Mucosa of descending colon (tissue), 3 donors: Measurements from ENCODE around the gene HNRNPA1L2. TPM values are rescaled to one million over a fixed set of nuclear protein-coding genes. Genes with fewer than 3 reads are reported as not detected.
A peak's percentile ranks its signal among the peaks of the same experiment; 100 is the strongest.
"Not testable (repeated sequence)": the region's sequence is repeated elsewhere in the genome, so short reads cannot be mapped to it uniquely, and the experiment has no call there.

Experiments
- ATAC-seq: fragments of 200-7000 bp; cut with Tn5 transposase; one replicate; pipeline ENCODE4 v1.9.1; 2020; ENCODE audit warnings: mild to moderate bottlenecking, moderate library complexity
- DNase-seq, 3 donors: peaks; one replicate each; pipeline ENCODE4 v3.0.0-alpha.2; 2020
- H3K36me3 ChIP-seq: fragments of 200-600 bp; one replicate; pipeline ENCODE4 v1.8.0; 2021; ENCODE audit warnings: low read depth, mild to moderate bottlenecking
- H3K4me1 ChIP-seq: fragments of 200-600 bp; one replicate; pipeline ENCODE4 v1.8.0; 2021; ENCODE audit warnings: low read depth, mild to moderate bottlenecking
- H3K4me3 ChIP-seq: fragments of 200-600 bp; one replicate; pipeline ENCODE4 v1.8.0; 2021; ENCODE audit warnings: mild to moderate bottlenecking
- H3K9me3 ChIP-seq: fragments of 200-600 bp; one replicate; pipeline ENCODE4 v1.8.0; 2021; ENCODE audit warnings: mild to moderate bottlenecking
- intact Hi-C, 2 donors: fragments of 100-400 bp; cut with DNase I in 1 of 2; cut with micrococcal nuclease in 1 of 2; formaldehyde crosslinking; loops; one replicate each; pipeline versions ENCODE4 v1.11.0 to v1.11.1; 2022; cut with DNase I, micrococcal nuclease
- total RNA-seq, 3 donors: library from RNA; stranded (reverse); fragmentation: NEBNext Ultra II Directional in 2 of 3; extraction: Animal tissue kit (Norgen Biotek cat#: 25700) in 2 of 3; gene quantifications; one replicate each; pipeline versions ENCODE4 v1.2.1 to v1.2.4, GENCODE V29; 2021 to 2023
- TF ChIP-seq, protein P1 (sequence below): fragments of 200-600 bp; IDR thresholded peaks from one replicate; pipeline ENCODE4 v1.8.0; 2022; ENCODE audit warnings: antibody characterized with exemption, mild to moderate bottlenecking
- donor health status: DM: no; HTN: no; CAD: no; lungs with moderate emphysema.
- donor health status: DM: no; HTN: no; CAD: no.
- donor health status: DM: no; HTN: yes; CAD: no.

HNRNPA1L2 gene
- total RNA-seq, 3 donors from 2014 or later = 4.5 to 5.2 (median 5.0) TPM

- intact Hi-C loops = no loop called here
- H3K36me3 ChIP-seq = no peaks in the 10 kb centered on the region
- TF ChIP-seq, protein P1, sequence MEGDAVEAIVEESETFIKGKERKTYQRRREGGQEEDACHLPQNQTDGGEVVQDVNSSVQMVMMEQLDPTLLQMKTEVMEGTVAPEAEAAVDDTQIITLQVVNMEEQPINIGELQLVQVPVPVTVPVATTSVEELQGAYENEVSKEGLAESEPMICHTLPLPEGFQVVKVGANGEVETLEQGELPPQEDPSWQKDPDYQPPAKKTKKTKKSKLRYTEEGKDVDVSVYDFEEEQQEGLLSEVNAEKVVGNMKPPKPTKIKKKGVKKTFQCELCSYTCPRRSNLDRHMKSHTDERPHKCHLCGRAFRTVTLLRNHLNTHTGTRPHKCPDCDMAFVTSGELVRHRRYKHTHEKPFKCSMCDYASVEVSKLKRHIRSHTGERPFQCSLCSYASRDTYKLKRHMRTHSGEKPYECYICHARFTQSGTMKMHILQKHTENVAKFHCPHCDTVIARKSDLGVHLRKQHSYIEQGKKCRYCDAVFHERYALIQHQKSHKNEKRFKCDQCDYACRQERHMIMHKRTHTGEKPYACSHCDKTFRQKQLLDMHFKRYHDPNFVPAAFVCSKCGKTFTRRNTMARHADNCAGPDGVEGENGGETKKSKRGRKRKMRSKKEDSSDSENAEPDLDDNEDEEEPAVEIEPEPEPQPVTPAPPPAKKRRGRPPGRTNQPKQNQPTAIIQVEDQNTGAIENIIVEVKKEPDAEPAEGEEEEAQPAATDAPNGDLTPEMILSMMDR = no peak
- H3K9me3 ChIP-seq = no peaks in the 10 kb centered on the region
- peak overlapping the region; percentile 44 for H3K4me3 ChIP-seq
- peaks cover 9% of the 10 kb centered on the region for H3K4me1 ChIP-seq
- ATAC-seq = peak; percentile 99
- peak; percentile 81 to 89 (median 83) for DNase-seq
Observed at GRCh38 chr13:52617070-52618060, 24.9 kb upstream of the HNRNPA1L2 start.

DNA sequence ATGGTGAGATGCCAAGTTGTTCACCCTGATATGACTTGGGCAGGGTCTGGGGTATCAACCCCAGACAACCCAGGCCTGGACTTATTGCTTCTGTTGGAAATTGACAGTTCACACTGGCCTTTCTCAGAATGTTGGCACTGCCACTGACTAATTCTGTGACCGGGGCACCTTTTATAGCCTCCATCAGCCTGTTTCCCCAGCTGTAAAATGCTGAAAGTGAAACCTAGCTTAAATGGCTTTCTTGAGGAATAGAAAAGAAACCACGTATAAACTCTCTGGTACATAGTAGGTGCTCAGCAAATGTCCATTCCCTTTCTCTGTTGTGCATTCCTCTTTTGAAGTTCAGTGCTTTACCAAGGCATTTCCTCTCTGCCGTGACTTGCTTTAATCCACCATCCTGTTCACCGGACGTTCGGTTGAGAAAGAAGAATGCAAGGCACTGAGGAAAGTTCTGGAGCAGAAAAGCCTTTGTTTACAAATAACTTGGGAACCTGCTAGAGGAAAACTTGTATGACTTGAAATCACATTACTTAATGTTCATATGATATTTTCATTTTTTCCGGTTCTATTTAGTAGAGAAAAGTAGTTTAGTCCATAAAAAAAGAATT is 11.0 kb upstream of the HNRNPA1L2 start:
- intact Hi-C loops, H3K4me1 ChIP-seq, H3K9me3 ChIP-seq, H3K36me3 ChIP-seq, H3K4me3 ChIP-seq: not testable (repeated sequence)
- DNase-seq = peak in 1 of 3 donors; percentile 49
- peak; percentile 95 for ATAC-seq

DNA sequence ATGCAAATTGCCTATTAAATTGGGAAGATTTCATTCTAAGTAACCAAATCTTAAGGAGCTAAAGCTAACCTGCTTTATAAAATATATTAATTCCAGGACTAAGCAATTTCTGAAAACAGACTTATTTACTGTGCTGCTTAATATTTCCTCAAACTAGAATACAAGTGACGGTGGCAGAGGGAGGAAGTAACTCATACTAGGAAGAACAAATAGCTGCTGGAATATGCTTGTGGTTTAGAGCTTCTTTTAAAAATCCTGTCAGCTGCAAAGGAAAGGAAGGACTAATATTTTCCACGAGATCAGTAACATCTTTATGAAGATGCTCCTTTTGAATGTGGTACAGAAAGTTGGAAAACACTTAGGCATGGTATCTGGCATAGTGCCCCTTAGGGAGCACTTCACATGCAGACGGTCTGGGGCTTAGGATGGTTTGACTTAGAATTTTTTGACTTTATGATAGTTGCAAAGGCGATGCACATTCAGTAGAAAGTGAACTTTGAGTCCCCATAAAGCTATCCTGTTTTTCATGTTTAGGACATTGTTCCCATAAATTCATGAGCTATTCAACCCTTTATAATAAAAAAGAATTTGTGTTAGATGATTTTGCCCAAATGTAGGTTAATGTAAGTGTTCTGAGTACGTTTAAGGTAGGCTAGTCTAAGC is 3.4 kb upstream of the HNRNPA1L2 start:
- H3K36me3 ChIP-seq = no peaks in the 10 kb centered on the region
- ATAC-seq (peak; percentile 57), DNase-seq (no peak)
- H3K4me1 ChIP-seq = no peaks in the 10 kb centered on the region
- TF ChIP-seq, protein P1 = no peak
- no peaks in the 10 kb centered on the region for H3K9me3 ChIP-seq
- H3K4me3 ChIP-seq = no peak overlapping the region
- intact Hi-C loops = no loop called here

- no peaks in the 10 kb centered on the region for H3K4me1 ChIP-seq
- H3K9me3 ChIP-seq = no peaks in the 10 kb centered on the region
- no peaks in the 10 kb centered on the region for H3K36me3 ChIP-seq
- no peak overlapping the region for H3K4me3 ChIP-seq
- TF ChIP-seq, protein P1 = no peak
- ATAC-seq (no peak), DNase-seq (no peak)
- intact Hi-C loops = no loop called here
Observed at GRCh38 chr13:52644108-52644507, 1.9 kb downstream of the HNRNPA1L2 start.

GRCh38 chr13:52646967-52647366 is 4.7 kb downstream of the HNRNPA1L2 start:
- intact Hi-C loops = no loop called here
- no peaks in the 10 kb centered on the region for H3K36me3 ChIP-seq
- no peaks in the 10 kb centered on the region for H3K9me3 ChIP-seq
- no peak overlapping the region for H3K4me3 ChIP-seq
- no peak for DNase-seq
- TF ChIP-seq, protein P1 = no peak
- no peak for ATAC-seq
- peaks cover 5% of the 10 kb centered on the region for H3K4me1 ChIP-seq

DNA sequence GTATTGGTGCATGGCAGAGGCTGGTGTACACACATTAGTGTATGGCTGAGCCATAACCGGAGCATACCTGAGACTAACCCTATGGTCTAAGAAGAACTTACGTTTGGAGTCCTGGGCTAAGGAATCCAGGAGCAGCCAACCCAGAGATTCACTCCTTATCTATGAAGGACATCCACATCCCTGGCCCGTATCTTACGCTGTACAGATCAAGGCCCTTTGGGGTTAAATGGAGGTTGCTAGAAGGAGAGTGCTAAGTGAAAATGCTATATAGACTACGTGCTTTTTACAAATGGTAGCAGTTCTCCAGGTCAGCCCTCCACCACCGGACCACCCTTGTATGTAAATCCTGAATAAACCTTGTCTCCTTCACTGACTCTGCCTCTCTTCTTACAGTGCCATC is 8.5 kb downstream of the HNRNPA1L2 start:
- ATAC-seq (no peak), DNase-seq (no peak)
- intact Hi-C loops = no loop called here
- Histone ChIP-seq H3K36me3 (no peaks in the 10 kb centered on the region), H3K4me1 (peaks cover 23% of the 10 kb centered on the region), H3K4me3 (no peak overlapping the region), H3K9me3 (no peaks in the 10 kb centered on the region)
- TF ChIP-seq, protein P1 = no peak
